Epidermal melanocyte (primary cell): ENCODE data around the gene WWTR1.

ENCODE experiments used
- DNase-seq: peaks from one replicate; pipeline ENCODE4 v3.0.0; 2011; ENCODE audit warnings: low spot score; ENCODE audit not compliant: insufficient read length

Gene WWTR1

DNA sequence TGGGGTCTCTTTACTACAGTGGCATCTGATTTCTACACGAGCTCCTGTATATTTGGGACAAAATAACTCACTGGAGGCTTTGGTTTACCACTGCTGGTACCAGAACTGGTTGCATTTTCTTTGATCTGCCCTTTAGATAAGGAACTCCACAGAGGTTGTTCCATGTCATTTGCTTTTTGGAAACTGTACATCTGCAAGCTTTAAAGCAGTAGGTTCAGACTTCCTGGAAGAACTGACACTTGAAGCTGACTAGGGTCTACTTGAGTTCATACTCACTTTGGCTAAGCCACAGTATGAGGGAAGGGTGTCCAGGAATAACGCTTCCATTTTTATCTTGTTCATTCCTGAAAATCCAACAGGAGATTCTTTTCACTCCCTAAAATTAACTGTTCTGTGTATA, 86.4 kb downstream of the WWTR1 start:
- DNase-seq: no peak

DNA sequence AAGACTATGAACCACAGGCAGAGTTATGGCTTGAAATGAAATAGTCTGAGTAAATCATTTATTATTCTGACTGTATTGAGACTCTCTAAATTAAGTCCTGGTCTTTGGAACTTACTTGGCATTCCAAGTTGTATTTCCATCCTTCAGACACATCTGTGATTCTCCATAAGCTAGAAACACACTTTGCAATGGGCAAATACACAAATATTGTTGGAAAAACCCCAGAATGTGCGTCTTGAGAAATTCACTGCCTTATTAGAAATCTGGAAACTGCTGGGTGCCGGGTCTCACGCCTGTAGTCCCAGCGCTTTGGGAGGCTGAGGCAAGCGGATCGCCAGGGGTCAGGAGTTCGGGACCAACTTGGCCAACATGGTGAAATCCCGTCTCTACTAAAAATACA, 87.8 kb downstream of the WWTR1 start:
- no peak for DNase-seq

GRCh38 chr3:149567381-149567780, 90.4 kb downstream of the WWTR1 start:
- no peak for DNase-seq

GRCh38 chr3:149566292-149566975, 91.4 kb downstream of the WWTR1 start:
- no peak for DNase-seq

DNA sequence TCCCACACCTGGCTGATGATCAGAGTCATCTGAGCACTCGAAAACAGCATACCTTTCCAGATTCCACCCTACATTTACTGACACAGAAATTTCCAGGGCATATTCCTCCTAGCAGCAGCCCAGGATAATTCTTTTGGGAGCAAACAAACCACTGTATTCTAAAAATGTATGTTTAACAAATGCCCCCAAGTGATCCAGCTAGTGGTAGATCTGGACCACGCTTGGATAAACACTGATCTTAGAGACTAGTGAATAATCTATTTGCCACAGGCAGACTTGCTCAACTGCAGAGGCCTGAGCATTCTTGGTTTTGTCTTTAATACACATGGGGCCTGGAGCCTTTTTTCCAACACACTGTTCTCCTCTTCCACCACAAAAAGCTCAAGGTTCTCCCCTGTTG, 93.7 kb downstream of the WWTR1 start:
- no peak for DNase-seq

DNA sequence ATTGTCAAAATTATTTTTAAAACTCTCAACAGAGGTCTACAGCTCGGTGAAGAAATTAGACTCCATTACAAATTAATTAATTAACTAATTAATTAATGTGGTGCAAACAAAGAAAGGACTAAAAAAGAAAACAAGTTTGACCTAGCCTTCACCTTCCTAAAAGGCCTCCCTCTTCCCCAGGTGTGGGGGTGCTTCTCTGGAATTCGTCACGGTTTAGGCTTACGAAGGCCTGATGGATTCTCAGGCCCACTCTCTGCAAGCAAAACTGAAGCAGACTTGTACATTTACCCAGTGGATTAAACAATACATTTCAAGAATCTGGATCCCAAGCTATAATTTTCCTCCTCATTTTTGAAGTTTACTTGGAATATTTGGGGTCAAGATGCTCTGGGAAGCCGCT, 94.7 kb downstream of the WWTR1 start:
- DNase-seq: no peak

DNA sequence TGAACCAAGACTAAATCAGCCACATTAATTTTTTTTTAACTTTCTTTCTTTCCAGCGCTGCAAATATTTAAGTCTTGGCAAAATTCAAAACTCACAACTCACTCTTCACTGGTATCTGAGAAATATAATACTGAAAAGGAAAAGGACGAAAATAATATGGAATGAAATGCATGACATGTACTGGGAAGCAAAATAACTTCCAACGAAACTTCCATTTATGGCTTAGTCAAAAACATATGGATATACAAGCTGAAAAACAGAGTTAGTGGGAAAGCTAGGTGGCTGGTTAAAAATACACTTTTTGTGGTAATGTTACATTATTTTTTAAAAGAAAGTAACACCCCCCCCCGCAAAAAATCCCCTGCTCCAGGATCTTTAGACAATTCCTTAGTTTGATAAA, 97.2 kb downstream of the WWTR1 start:
- DNase-seq: no peak

DNA sequence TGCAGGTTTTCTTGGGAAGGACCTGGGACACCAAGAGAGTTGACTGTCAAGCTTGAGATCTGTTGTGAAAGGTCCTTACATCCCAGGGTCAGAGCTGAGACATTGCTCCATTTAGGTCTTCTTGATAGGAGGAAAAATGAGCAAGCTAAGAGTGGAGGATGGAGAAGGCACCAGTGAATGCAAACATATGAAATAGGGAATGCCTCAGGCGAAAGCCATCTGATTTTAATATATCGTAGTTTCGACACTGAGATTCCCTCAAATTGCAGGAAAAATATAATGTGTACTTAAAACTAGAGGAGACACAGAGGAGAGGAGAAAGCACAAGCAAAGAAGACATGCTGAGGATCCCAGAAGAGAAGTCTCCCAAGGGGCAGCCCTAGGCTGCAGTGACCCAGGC, 97.8 kb downstream of the WWTR1 start:
- DNase-seq: no peak

DNA sequence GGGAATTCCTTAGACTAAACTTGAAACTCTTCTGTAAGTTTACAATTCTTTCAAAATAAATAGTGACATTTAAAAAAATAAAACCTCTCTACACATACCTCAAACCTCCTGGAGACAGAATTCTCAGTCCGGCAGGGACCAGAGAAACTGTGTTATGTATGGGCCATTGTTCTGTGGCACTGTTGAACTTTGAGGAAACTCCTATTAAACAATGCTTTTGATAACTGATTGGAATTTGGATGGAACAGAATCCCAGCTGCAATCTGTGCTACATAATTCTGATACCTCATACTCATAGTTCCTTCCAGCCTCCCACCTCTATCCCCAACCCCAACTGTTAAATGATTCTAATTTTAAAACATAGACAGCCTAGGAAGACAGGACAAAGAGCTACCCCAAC, 98.3 kb downstream of the WWTR1 start:
- DNase-seq: no peak

DNA sequence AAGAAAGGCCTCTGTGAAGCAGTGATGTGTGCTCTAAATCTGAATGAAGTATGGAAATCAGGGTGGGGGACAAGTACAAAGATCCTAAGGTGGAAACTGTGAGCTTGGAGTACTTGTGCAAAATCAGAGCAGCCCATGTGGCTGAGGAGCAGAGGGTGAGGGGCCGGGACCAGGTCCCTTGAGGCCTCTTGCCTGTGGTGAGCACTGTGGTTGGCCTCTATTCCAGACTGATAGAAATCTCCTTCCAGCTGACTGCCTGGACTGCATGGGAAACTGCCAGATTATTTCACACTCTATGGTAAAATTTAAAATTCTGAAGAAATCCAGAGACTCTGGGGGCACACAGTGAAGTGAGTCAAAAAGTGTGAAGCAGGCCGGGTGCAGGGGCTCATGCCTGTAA, 101.9 kb downstream of the WWTR1 start:
- no peak for DNase-seq

DNA sequence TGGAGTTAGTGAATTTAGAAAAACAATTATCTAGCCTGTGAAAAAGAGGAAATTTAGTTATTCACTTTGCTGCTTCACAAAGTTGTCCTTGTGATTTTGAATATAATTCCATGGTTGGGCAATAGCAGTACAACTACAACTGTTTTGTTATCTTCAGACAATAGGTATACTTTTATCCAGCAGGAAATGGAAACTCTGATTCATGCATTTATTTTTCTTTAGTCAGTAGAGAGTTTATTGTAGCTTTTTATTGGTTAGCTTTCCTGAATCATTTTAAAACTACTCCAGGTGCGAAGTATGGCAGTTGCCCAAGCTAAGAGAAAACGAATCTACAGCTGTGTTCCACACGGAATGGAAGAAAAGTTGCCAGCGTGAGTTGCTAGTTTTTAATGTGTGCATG, 103.0 kb downstream of the WWTR1 start:
- DNase-seq: no peak

DNA sequence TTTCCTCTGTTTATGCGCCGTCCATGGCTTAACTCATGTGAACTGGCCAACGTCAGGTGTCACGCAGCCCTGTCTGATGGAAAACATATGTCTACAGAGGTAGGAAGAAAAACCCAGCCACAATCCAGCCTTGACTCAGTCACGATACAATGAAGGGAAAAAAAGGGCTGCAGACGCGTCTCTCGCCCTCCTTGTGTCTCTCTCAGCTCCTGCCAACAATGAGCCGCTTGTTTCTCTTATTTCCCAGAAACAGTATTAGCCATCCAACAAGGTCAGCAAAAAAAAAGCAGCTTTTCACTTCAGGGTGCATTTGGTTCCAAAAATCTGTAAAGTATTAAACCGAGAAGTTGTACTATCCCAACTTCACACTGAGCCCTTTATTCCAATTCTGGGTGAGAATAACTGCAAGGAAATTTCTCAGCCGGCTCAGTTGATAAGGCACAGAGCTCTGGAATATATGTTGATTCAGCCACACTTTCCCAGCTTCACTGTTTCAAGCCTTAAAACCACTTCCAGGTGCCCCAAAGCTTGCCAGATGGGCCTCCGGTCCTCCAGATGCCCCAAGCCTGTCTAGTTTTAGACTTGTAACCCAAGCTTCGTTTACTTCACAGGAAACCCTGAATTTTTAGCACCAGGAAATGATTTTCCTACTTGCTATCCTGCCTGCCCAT, 103.9 kb downstream of the WWTR1 start:
- peak; percentile 72 for DNase-seq

DNA sequence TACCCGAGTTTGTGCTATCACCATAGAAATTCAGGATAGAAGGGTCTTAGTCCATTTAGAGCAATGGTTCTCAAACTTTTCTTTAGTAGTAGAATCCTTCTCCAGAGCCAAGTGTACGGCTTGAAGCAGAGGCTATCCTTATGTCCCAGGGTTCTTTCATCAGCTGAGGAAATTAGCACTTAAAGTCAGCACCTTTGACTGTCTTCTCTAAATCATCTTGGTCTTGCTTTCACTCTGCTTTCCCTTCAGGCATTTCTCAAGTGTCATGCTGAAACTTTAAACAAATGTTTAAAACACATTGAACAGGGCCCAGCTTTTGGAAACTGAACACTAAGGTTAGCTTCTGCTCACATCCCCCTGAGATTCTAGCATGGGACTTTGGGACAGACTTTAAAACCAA, 105.1 kb downstream of the WWTR1 start:
- DNase-seq: no peak

DNA sequence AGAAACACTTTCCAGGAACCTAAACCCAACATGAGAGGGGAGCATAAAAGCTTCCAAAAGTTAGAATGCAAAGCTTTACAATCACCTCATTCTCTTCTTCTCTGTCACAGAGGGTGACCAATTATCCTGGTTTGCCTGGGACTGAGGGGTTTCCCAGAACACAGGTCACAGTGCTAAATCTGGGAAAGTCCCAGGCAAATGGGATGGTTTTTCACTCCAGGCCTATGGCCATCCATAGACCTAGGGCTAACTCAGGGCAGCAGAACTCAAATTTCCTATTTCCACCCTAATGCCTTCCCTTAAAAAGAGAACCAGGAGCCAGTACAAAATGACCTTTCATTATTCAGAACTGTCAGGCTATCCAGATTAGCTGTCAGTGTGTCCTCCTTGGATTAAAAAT, 106.3 kb downstream of the WWTR1 start:
- no peak for DNase-seq

- DNase-seq: no peak
These were observed 109.2 kb downstream of the WWTR1 start for GRCh38 chr3:149548669-149549065.

DNA sequence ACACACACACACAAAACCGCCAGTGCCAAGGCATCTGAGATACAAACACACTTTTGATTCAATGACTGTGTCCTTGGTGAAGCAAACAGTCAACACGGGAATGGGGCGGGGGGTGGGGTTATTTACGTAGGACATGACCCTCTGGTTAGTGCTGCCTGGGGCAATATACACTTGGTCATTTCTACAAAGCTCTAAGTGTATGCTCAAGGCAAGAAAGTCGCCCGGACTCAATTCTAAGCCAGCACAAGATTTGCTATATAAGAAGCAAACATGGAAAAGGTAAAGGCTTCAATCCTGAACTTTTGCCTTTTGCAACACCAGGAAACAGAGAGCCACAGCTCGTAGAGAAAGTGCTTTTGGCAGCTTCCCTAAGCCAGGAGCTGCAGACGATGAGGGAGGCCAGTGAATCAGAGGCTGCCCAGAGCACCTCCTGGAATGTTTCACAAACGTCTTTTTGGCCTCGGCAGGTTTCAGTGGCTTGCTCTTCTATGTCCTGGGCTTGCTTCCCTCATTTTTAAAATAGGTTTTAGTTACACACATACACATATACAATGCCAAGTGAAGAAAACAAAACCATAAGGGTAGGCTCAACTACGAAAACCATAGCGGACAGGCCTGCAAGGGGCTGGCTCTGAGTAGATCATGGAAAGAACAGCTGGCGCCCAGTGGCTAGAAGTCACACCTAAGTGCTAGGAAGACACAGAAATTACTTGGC, 109.7 kb downstream of the WWTR1 start:
- DNase-seq: no peak

GRCh38 chr3:149547413-149547812, 110.4 kb downstream of the WWTR1 start:
- DNase-seq: no peak

DNA sequence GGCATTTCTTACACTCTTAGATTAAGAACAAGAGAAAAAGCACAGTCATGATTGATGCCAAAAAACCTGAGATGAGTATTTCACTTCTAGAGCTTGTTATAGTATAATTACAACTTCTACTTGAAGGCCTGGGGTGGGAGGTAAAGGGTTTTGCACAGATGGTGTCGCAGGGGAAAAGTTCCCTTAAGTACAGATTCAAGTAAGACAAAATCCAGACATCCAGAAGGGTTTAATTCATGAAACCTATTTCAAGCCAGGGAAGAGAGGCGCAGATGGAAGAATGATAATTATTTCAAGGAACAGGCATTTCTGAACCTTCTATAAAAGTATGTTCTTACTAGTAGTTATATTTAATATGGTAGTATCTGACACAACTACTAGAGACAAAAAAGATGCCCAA, 112.8 kb downstream of the WWTR1 start:
- no peak for DNase-seq

- DNase-seq: no peak
These were observed 115.2 kb downstream of the WWTR1 start for GRCh38 chr3:149542375-149543312.

DNA sequence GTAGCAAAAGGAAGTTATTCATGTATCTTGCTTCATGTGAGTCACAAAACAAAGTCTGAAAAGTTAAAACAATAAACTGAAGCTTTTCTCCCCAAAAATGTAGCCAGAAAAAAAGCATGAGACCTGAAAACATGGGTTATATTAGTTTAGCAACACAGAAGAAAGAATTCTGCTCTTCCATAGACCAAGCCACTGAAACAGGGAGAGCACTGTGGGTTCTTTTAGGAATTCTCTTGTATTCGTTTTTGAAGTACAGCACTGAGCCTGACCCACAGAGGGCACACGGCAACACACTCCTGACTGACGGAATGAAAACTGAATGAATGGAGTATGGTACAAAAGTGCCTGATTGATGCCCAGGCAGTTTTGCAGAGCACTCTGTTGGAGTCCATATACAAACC, 116.7 kb downstream of the WWTR1 start:
- DNase-seq: no peak

- no peak for DNase-seq
These were observed 119.5 kb downstream of the WWTR1 start for GRCh38 chr3:149538371-149538770.

DNA sequence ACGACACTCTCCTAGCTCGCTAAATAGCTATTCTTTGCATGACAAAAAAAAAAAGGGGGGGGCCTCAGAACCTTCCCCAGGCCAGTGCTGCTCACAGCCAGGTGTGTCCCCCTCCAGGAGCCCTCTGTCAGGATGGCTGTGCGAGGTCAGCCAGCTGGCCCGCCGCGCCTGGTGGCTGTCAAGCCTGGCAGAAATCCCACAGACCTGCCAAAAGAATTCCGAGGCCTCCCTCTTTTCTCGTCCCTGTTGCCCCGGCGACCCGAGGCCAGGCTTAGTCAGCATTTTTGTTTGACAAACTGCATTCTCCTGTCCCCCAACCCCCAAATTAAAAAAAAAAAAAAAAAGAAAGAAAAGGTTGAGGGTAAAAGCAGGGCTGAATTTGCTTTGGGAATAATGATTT, 121.4 kb downstream of the WWTR1 start:
- DNase-seq: no peak
